SK-N-SH treated with all-trans-retinoic acid at 6 μM for 48 hours (cell line): ENCODE measurements around the gene KDM4C.

ENCODE experiments used
- ATAC-seq: fragments of 200-7000 bp; cut with Tn5 transposase; 3 replicates; pipeline ENCODE4 v1.9.1; 2020; ENCODE audit warnings: mild to moderate bottlenecking, moderate library complexity
- ARNTL ChIP-seq: fragments of 450-650 bp; formaldehyde crosslinking; IDR thresholded peaks from 2 replicates; pipeline ENCODE4 v1.5.0; 2020; ENCODE audit warnings: low read depth, mild to moderate bottlenecking, moderate library complexity, borderline replicate concordance
- BACH2 ChIP-seq: fragments of 250-450 bp; sonication (Bioruptor Pico); IDR thresholded peaks from 2 replicates; pipeline ENCODE4 v1.9.0; 2021; ENCODE audit warnings: mild to moderate bottlenecking, borderline replicate concordance
- CREB5 ChIP-seq: fragments of 250-450 bp; sonication (Bioruptor Pico); IDR thresholded peaks from 2 replicates; pipeline ENCODE4 v1.5.1; 2020; ENCODE audit warnings: low read depth, mild to moderate bottlenecking, moderate library complexity
- CSDC2 ChIP-seq: fragments of 250-450 bp; sonication (Bioruptor Pico); IDR thresholded peaks from 2 replicates; pipeline ENCODE4 v1.5.0; 2020; ENCODE audit warnings: mild to moderate bottlenecking, moderate library complexity
- ESRRG ChIP-seq: fragments of 250-450 bp; sonication (Bioruptor Pico); IDR thresholded peaks from 2 replicates; pipeline ENCODE4 v1.6.1; 2021; ENCODE audit warnings: mild to moderate bottlenecking
- GLIS3 ChIP-seq: fragments of 250-450 bp; sonication (Bioruptor Pico); IDR thresholded peaks from 2 replicates; pipeline ENCODE4 v1.5.0; 2020; ENCODE audit warnings: mild to moderate bottlenecking, moderate library complexity
- ISL1 ChIP-seq: fragments of 250-450 bp; sonication (Bioruptor Pico); IDR thresholded peaks from 2 replicates; pipeline ENCODE4 v2.1.2; 2022; ENCODE audit warnings: mild to moderate bottlenecking, moderate library complexity
- OSR1 ChIP-seq: fragments of 250-450 bp; sonication (Bioruptor Pico); IDR thresholded peaks from 2 replicates; pipeline ENCODE4 v1.8.0; 2022; ENCODE audit warnings: moderate library complexity, mild to moderate bottlenecking, inconsistent platforms
- PATZ1 ChIP-seq: fragments of 250-450 bp; sonication (Bioruptor Pico); IDR thresholded peaks from 2 replicates; pipeline ENCODE4 v1.8.0; 2020; ENCODE audit warnings: mild to moderate bottlenecking, moderate library complexity, borderline replicate concordance
- POU6F1 ChIP-seq: fragments of 250-450 bp; sonication (Bioruptor Pico); IDR thresholded peaks from 2 replicates; pipeline ENCODE4 v1.8.0; 2021; ENCODE audit warnings: low read depth, mild to moderate bottlenecking, moderate library complexity, borderline replicate concordance
- PPARA ChIP-seq: fragments of 250-450 bp; sonication (Bioruptor Pico); IDR thresholded peaks from 2 replicates; pipeline ENCODE4 v1.5.0; 2020; ENCODE audit warnings: mild to moderate bottlenecking, borderline replicate concordance
- RARB ChIP-seq: fragments of 250-450 bp; sonication (Bioruptor Pico); IDR thresholded peaks from 2 replicates; pipeline ENCODE4 v1.8.0; 2021; ENCODE audit warnings: mild to moderate bottlenecking, moderate library complexity
- SNAI2 ChIP-seq: fragments of 250-450 bp; sonication (Bioruptor Pico); IDR thresholded peaks from 2 replicates; pipeline ENCODE4 v1.5.0; 2020; ENCODE audit warnings: mild to moderate bottlenecking, moderate library complexity
- TOX ChIP-seq: fragments of 250-450 bp; sonication (Bioruptor Pico); IDR thresholded peaks from 2 replicates; pipeline ENCODE4 v1.8.0; 2021; ENCODE audit warnings: mild to moderate bottlenecking, moderate library complexity, borderline replicate concordance
- ZC3H10 ChIP-seq: fragments of 250-450 bp; sonication (Bioruptor Pico); IDR thresholded peaks from 2 replicates; pipeline ENCODE4 v1.5.1; 2021; ENCODE audit warnings: mild to moderate bottlenecking, moderate library complexity
- ZFP3 ChIP-seq: fragments of 250-450 bp; sonication (Bioruptor Pico); IDR thresholded peaks from 2 replicates; pipeline ENCODE4 v1.5.0; 2020; ENCODE audit warnings: mild to moderate bottlenecking, moderate library complexity
- ZFP30 ChIP-seq: fragments of 450-650 bp; formaldehyde crosslinking; IDR thresholded peaks from 2 replicates; pipeline ENCODE4 v1.5.0; 2022; ENCODE audit warnings: mild to moderate bottlenecking, moderate library complexity
- ZNF565 ChIP-seq: fragments of 450-650 bp; formaldehyde crosslinking; conservative IDR thresholded peaks from 2 replicates; pipeline ENCODE4 v1.5.0; 2020; ENCODE audit warnings: low read depth, mild to moderate bottlenecking, moderate library complexity
- ZNF70 ChIP-seq: fragments of 450-650 bp; formaldehyde crosslinking; IDR thresholded peaks from 2 replicates; pipeline ENCODE4 v1.5.0; 2020; ENCODE audit warnings: mild to moderate bottlenecking, moderate library complexity
- ZNF8 ChIP-seq: fragments of 450-650 bp; formaldehyde crosslinking; IDR thresholded peaks from 2 replicates; pipeline ENCODE4 v1.5.0; 2020; ENCODE audit warnings: mild to moderate bottlenecking, moderate library complexity
- TF ChIP-seq, protein P1 (sequence below): fragments of 250-450 bp; sonication (Bioruptor Pico); IDR thresholded peaks from 2 replicates; pipeline ENCODE4 v1.5.1; 2021; ENCODE audit warnings: mild to moderate bottlenecking, moderate library complexity
- TF ChIP-seq, protein P2 (sequence below): fragments of 250-450 bp; sonication (Bioruptor Pico); IDR thresholded peaks from 2 replicates; pipeline ENCODE4 v1.5.0; 2020; ENCODE audit warnings: mild to moderate bottlenecking, moderate library complexity

KDM4C gene

GRCh38 chr9:6943293-6943692 lies 185.5 kb downstream of the KDM4C start:
- no peak for ATAC-seq
- no peak for TF ChIP-seq BACH2
- TF ChIP-seq, protein P1, sequence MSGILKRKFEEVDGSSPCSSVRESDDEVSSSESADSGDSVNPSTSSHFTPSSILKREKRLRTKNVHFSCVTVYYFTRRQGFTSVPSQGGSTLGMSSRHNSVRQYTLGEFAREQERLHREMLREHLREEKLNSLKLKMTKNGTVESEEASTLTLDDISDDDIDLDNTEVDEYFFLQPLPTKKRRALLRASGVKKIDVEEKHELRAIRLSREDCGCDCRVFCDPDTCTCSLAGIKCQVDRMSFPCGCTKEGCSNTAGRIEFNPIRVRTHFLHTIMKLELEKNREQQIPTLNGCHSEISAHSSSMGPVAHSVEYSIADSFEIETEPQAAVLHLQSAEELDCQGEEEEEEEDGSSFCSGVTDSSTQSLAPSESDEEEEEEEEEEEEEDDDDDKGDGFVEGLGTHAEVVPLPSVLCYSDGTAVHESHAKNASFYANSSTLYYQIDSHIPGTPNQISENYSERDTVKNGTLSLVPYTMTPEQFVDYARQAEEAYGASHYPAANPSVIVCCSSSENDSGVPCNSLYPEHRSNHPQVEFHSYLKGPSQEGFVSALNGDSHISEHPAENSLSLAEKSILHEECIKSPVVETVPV (CRISPR knock-in tag), result no peak
- TF ChIP-seq ARNTL, result no peak
- no peak for TF ChIP-seq PPARA
- TF ChIP-seq ZNF70 (CRISPR knock-in tag), result no peak
- TF ChIP-seq ESRRG, result no peak
- TF ChIP-seq, protein P2, sequence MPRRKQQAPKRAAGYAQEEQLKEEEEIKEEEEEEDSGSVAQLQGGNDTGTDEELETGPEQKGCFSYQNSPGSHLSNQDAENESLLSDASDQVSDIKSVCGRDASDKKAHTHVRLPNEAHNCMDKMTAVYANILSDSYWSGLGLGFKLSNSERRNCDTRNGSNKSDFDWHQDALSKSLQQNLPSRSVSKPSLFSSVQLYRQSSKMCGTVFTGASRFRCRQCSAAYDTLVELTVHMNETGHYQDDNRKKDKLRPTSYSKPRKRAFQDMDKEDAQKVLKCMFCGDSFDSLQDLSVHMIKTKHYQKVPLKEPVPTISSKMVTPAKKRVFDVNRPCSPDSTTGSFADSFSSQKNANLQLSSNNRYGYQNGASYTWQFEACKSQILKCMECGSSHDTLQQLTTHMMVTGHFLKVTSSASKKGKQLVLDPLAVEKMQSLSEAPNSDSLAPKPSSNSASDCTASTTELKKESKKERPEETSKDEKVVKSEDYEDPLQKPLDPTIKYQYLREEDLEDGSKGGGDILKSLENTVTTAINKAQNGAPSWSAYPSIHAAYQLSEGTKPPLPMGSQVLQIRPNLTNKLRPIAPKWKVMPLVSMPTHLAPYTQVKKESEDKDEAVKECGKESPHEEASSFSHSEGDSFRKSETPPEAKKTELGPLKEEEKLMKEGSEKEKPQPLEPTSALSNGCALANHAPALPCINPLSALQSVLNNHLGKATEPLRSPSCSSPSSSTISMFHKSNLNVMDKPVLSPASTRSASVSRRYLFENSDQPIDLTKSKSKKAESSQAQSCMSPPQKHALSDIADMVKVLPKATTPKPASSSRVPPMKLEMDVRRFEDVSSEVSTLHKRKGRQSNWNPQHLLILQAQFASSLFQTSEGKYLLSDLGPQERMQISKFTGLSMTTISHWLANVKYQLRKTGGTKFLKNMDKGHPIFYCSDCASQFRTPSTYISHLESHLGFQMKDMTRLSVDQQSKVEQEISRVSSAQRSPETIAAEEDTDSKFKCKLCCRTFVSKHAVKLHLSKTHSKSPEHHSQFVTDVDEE (CRISPR knock-in tag), result no peak
- TF ChIP-seq OSR1 (CRISPR knock-in tag), result no peak
- TF ChIP-seq ZC3H10 (CRISPR knock-in tag), result no peak
- TF ChIP-seq POU6F1 (CRISPR knock-in tag), result no peak
- no peak for TF ChIP-seq CSDC2 (CRISPR knock-in tag)
- no peak for TF ChIP-seq GLIS3 (CRISPR knock-in tag)
- TF ChIP-seq PATZ1 (CRISPR knock-in tag), result no peak
- TF ChIP-seq SNAI2 (CRISPR knock-in tag), result no peak
- TF ChIP-seq RARB (CRISPR knock-in tag), result no peak
- no peak for TF ChIP-seq ZNF8 (CRISPR knock-in tag)

GRCh38 chr9:6944093-6944551 lies 186.3 kb downstream of the KDM4C start:
- TF ChIP-seq SNAI2 (CRISPR knock-in tag) (no peak), ISL1 (CRISPR knock-in tag) (no peak; the same call in none of the 2 replicates), PATZ1 (CRISPR knock-in tag) (no peak), ZC3H10 (CRISPR knock-in tag) (no peak), ESRRG (no peak), CREB5 (CRISPR knock-in tag) (no peak), ZNF70 (CRISPR knock-in tag) (no peak), RARB (CRISPR knock-in tag) (no peak), BACH2 (no peak), ZFP30 (CRISPR knock-in tag) (no peak), CSDC2 (CRISPR knock-in tag) (no peak), POU6F1 (CRISPR knock-in tag) (no peak), ZFP3 (no peak), TOX (CRISPR knock-in tag) (no peak), ZNF565 (CRISPR knock-in tag) (no peak), ZNF8 (CRISPR knock-in tag) (no peak)
- peak; percentile 67 for ATAC-seq
